AG04449 (cell line): ENCODE data around the gene KAT2B.

Source experiments
- CTCF ChIA-PET: fragments of 350-600 bp; formaldehyde crosslinking; extraction: SDS; loops from one replicate; lab custom pipeline; 2021; ENCODE audit warnings: antibody characterized with exemption; lab: Yijun Ruan, JAX
- POLR2A ChIA-PET: fragments of 400-600, 350-600 bp; formaldehyde crosslinking; extraction: SDS; loops from one replicate; lab custom pipeline; 2020; ENCODE audit warnings: antibody characterized with exemption, inconsistent platforms; lab: Yijun Ruan, JAX
- DNase-seq: peaks from one replicate; pipeline ENCODE4 v3.0.0-alpha.2; 2010; ENCODE audit warnings: low read depth, low spot score
- H3K4me3 ChIP-seq: 2 replicates; pipeline ENCODE4 v1.5.1; 2011; ENCODE audit warnings: low read depth, mild to moderate bottlenecking, control low read depth, low read length
- TF ChIP-seq, protein P1 (sequence below): IDR thresholded peaks from one replicate; pipeline ENCODE4 v1.5.1; 2011; ENCODE audit warnings: mild to moderate bottlenecking, moderate library complexity, low read length, control low read depth, inconsistent platforms; ENCODE audit not compliant: insufficient read depth; ENCODE audit errors: missing control alignments

Gene KAT2B

DNA sequence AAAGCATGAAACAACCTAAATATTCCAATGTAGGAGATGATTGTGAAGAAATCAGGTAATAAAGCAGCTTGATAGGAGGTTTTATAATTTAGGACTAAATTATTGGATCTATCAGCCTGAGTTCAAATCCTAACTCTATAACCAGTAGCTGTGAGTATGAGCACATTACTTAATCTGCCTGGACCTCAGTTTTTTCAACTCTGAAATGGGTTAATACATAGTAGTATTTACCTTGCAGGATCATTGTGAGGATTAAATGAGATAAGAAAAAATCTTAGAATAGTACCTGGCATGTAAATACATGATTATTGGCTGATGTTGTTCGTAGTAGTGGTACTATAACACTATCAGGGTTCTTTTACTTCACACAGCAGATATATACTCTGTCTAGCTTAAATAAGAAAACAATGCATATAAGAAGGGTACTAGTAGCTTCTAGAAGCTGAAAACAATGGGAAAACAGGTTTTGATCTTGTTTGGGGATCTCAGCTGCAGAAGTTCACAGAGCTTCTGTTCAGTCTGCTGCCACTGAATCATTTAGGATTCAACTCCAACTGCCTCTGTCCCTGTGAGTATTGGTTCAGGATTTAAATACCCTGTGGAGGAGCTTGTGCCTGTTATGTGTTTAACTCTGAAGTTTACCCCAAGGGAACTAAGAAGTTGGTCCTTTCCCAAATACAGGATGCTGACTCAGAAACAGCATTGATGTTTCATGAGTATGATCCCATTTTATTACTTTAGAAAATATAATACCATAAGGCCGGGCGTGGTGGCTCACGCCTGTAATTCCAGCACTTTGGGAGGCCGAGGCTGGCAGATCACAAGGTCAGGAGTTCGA, 34.2 kb downstream of the KAT2B start:
- POLR2A ChIA-PET = interaction anchor here (0.7 kb wide), 1 partner anchor 20 kb away, joined by 3 read pairs; no protein-coding TSS in a partner anchor
- CTCF ChIA-PET = interaction anchor here (0.6 to 0.9 kb wide), 3 partner anchors 9 to 207 kb away, joined by 3 to 5 read pairs (median 3); no protein-coding TSS in a partner anchor

DNA sequence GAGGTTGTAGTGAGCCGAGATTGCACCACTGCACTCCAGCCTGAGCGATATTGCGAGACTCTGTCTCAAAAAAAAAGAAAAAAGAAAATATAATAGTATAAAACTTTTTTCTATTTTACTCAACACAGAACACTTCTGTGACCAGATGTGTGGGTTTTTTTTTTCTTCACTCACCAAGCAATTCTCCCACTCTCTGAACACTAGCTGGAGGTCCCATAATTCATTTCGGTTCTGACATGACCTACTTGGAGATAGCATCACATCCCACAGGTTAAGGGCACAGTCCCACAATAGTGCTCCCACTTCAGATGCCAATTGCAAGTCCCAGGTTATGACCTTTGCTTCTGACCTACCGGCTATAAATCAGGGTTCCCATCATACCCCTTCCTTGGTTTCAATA, 35.0 kb downstream of the KAT2B start:
- no peak for DNase-seq
- H3K4me3 ChIP-seq = no peak overlapping the region
- CTCF ChIA-PET = interaction anchor here (0.6 kb wide), 1 partner anchor 207 kb away, joined by 3 read pairs; no protein-coding TSS in a partner anchor
- TF ChIP-seq, protein P1, sequence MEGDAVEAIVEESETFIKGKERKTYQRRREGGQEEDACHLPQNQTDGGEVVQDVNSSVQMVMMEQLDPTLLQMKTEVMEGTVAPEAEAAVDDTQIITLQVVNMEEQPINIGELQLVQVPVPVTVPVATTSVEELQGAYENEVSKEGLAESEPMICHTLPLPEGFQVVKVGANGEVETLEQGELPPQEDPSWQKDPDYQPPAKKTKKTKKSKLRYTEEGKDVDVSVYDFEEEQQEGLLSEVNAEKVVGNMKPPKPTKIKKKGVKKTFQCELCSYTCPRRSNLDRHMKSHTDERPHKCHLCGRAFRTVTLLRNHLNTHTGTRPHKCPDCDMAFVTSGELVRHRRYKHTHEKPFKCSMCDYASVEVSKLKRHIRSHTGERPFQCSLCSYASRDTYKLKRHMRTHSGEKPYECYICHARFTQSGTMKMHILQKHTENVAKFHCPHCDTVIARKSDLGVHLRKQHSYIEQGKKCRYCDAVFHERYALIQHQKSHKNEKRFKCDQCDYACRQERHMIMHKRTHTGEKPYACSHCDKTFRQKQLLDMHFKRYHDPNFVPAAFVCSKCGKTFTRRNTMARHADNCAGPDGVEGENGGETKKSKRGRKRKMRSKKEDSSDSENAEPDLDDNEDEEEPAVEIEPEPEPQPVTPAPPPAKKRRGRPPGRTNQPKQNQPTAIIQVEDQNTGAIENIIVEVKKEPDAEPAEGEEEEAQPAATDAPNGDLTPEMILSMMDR = no peak
- POLR2A ChIA-PET = interaction anchor here (0.7 kb wide), 1 partner anchor 20 kb away, joined by 3 read pairs; no protein-coding TSS in a partner anchor

More for the DNA sequence above, 34.2 kb downstream of the KAT2B start:
- DNase-seq = no peak
- H3K4me3 ChIP-seq = no peak overlapping the region
- TF ChIP-seq, protein P1 = no peak

DNA sequence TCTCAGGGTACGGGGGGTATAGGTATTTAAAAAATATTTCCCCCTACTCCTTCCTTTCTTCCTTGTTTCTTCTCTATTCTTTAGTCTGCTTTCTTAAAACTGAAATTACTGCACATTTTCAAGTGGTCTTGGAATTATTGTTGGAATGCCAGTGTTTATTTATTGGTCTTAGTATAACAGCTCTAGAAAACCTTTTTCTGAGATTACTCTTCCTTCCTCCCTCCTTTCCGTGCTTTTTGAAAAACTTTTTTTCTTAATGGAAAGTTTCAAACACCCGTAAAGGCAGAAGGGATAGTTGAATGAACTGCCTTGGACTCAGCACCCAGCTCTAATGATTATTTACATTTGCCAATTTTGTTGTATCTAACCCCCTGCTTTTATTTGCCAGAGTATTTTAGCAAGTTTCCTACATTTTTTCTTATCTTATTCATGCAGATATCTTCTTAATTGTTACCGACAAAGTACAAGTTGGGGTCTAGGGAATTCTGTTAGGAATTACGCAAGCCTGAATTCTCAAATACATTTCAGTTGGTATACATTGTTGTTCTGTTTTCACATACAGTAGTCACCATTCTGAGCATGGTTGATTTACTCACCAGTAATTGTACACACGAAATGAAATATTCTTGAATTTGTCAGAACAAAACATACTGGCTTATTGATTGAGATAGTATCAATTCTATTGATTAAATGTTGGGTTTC, 36.2 kb downstream of the KAT2B start:
- TF ChIP-seq, protein P1 = no peak
- H3K4me3 ChIP-seq = no peak overlapping the region
- POLR2A ChIA-PET = no interaction called here
- CTCF ChIA-PET = no interaction called here
- DNase-seq = no peak

DNA sequence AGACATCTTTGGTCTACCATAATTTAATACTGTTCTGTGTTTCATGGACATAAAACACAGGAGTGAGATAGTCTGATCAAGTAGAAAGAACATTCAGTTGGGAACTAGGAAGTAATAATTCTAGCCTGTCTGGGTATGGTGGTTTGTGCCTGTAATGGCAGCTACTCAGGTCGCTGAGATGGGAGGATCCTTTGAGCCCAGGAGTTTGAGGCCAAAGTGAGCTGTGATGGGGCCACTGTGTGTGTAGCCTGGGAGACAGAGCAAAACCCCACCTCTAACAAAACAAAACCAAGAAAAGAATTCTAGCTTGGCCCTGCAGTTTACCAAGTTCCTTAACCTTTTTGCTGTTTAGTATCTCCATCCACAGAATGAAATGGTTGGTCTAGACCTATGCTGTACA, 36.8 kb downstream of the KAT2B start:
- CTCF ChIA-PET = no interaction called here
- no peak overlapping the region for H3K4me3 ChIP-seq
- TF ChIP-seq, protein P1 = no peak
- POLR2A ChIA-PET = no interaction called here
- no peak for DNase-seq

DNA sequence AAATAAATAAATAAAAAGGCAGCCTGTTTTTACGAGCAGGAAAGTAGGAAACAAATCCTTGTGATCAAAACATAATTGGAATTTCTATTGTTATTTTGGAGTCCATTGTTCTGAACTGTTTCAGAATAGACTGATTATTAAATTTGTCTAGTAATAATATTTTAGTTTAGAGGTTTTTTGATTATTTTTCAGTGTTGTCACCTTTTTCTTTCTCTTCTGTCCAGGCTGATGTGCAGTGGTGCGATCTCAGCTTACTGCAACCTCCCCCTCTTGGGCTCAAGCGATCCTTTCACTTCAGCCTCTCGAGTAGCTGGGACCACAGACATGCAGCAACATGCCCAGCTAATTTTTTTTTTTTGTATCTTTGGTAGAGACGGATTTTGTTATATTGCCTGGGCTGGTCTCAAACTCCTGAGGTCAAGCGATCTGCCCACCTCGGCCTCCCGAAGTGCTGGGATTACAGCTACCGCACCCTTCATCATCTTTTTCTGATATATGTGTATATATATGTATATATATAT, 38.0 kb downstream of the KAT2B start:
- ChIA-PET POLR2A (no interaction called here), CTCF (no interaction called here)

More for the DNA sequence above, 38.0 kb downstream of the KAT2B start:
- TF ChIP-seq, protein P1 = no peak
- no peak overlapping the region for H3K4me3 ChIP-seq
- DNase-seq = no peak
